SW 1271 (cell line): ENCODE data around the gene KPNA6.
A peak's percentile ranks its signal among the peaks of the same experiment; 100 is the strongest.
"Not testable (repeated sequence)": the region's sequence is repeated elsewhere in the genome, so short reads cannot be mapped to it uniquely, and the experiment has no call there.

ENCODE experiments used
- DNase-seq, 2 experiments: peaks; one replicate each; lab custom pipeline; 2025; lab: John Stamatoyannopoulos, UW

Gene KPNA6

DNA sequence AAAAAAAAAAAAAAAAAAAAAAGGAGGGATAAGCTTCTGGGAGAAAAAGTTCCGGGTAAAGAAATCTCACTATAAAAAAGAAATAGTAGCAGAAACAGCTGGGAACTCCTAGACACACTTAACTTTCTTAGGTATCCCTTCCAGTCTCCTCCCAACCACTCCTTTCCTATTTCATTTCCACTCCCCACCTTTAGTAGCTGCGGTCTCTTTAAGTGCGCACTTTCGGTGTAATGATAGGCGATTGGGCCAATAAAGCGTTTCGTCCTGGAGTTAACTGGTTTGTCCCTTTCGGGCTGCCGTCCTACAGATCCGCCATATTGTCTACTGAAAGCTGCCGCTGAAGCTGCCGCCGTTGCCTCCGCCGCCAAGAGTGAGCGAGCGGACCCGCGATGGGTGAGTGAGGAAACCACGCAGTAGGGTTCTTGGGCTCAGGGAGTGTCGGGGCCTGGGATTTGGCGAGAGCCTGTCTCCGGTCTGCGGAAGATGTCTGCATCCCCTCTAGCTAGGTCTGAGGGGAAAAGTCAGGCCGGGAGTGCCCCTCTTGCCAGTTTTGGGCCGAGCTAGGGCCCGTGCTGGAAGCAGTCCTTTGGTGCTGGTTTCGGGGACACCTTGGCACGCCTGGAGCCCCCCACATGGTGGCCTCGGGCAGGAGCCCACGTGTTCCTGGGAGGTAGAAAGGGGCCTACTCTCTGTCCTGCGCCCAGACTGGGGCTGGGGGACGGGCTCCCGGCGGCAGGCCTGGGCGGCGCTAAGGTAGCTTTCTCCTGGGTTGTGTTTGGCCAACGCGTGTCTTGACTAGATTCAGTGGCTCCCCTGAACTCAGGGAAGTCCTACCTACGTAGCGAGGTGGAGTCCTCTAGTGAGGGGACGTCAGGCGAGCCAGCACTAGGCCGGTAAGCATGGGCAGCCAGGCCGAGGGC lies at the start of gene KPNA6:
KPNA6 (plus strand) TSS at position 315 of the 920 bp plus-strand sequence; CDS start at position 390, 75 bp downstream.
- DNase-seq, result peak; percentile 70 to 92

DNA sequence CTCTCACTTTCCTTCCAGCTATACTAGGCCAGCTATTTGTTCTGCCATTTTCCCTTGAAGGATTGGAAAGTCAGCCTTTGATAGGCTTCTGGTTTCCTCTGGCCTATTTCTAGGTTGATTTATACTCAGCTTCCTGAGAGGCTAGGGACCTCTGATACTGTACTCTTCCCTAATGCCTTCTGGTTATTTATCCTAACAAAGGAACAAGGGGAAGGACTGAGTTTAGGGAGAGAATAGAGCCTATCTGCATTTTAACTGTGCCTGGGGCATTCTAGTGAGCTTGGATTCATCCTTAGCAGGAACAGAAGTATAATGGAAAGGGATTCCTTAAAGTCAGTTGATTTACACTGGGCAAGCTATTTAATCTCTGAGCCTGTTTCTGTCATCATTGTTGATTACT lies 46.9 kb upstream of the KPNA6 start:
- DNase-seq, result no peak

DNA sequence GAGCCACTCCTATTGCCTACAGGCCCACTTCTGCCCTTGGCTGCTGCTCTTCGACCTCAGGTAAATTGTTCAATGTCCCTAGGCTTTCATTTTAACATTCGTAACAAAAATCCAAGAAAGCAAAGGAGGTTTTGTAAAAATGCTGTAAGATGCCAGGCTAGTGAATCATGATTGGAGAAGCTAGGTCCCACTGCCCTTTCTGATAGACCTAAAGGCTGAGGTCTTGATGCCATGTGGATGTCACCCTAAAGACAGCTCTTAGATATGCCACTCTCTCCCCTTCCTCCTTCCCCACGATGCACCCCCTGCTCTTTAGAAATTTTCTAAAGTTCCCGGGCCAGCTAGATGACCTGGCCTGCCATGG lies 45.0 kb upstream of the KPNA6 start:
- DNase-seq, result peak in 1 of 2 experiments; percentile 6

DNA sequence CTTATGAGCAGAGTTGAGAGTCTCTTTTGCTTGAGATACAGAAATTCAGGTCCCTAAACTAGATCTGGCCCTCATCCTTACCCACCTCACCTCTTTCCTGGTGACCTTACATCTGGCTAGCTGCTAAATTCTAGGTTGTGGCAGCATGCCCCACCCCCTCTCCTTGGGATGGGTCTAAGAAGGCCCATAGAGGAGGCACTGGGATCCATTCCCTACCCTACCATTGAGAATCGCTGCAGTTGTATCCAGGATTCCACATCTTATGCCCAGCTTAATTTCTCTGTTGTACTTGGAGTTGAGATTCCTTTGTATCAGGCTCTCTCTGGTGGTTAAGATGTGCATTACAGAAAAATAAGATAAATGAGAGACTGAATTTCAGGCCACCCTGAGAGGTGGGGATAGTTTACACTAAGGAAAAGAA lies 44.6 kb upstream of the KPNA6 start:
- peak in 1 of 2 experiments; percentile 62 for DNase-seq

DNA sequence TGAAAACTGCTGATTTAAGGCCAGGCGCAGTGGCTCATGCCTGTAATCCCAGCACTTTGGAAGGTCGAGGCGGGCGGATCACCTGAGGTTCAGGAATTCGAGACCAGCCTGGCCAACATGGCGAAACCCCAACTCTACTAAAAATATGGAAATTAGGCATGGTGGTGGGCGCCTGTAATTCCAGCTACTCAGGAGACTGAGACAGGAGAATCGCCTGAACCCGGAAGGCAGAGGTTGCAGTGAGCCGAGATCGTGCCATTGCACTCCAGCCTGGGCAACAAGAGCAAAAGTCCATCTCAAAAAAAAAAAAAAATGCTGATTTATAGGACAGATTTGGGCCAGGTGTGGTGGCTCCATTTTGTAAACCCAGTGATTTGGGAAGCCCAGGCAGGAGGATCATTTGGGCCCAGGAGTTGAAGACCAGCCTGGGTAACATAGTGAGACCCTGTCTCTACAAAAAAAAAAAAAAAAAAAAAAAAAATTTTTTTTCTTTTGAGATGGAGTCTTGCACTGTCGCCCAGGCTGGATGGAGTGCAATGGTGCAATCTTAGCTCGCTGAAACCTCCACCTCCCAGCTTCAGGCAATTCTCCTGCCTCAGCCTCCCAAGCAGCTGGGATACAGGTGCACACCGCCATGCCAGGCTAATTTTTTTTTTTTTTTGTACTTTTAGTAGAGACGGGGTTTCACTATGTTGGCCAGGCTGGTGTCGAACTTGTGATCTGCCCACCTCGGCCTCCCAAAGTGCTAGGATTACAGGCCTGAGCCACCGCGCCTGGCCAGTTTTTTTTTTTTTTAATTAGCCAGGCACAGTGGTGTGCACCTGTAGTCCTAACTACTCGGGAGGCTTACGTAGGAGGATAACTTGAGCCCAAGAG lies 42.0 kb upstream of the KPNA6 start:
- not testable (repeated sequence) for DNase-seq

DNA sequence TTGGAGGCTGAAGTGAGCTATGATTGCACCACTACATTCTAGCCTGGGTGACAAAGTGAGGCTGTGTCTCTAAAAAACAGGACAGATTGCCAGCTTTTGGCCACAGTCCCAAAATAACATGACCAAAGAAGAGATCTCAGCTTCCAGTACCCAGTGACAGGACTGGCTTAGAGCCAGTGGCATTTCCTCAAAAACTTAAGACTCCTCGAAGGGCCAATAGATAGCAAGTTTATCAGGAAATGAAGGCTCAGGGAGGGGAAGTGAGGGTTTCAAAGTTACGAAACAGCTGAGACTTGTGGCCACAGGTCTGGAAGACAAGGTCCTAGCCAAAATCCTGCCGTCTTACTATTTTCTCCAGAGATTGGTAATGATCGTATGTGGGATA lies 41.4 kb upstream of the KPNA6 start:
- DNase-seq, result peak; percentile 28 to 70

DNA sequence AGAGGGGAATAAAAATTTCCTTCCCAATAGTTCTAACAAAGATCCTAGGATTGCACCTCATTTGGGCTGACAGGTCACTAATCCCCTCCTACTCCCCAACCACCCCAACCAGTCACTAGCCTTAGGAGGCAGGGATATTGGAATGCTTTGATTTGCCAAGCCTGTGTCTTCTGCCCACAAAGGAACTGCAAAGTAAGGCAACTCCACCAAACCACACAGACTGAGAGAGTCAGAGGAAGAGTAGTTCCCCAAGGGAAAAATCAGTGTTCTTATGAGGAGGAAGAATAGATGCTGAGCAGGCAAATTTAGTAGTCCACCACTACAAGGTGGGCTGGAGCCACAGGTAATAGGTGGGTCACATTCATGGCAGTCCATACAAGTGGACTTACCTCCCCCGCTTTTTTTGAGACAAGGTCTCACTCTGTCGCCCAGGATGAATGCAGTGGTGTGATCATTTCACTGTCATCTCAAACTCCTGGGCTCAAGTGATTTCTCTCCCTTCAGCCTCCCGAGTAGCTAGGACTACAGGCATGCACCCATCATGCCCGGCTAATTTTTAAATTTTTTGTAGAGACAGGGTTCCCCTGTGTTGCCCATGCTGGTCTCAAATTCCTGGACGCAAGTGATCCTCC lies 38.8 kb upstream of the KPNA6 start:
- no peak for DNase-seq

DNA sequence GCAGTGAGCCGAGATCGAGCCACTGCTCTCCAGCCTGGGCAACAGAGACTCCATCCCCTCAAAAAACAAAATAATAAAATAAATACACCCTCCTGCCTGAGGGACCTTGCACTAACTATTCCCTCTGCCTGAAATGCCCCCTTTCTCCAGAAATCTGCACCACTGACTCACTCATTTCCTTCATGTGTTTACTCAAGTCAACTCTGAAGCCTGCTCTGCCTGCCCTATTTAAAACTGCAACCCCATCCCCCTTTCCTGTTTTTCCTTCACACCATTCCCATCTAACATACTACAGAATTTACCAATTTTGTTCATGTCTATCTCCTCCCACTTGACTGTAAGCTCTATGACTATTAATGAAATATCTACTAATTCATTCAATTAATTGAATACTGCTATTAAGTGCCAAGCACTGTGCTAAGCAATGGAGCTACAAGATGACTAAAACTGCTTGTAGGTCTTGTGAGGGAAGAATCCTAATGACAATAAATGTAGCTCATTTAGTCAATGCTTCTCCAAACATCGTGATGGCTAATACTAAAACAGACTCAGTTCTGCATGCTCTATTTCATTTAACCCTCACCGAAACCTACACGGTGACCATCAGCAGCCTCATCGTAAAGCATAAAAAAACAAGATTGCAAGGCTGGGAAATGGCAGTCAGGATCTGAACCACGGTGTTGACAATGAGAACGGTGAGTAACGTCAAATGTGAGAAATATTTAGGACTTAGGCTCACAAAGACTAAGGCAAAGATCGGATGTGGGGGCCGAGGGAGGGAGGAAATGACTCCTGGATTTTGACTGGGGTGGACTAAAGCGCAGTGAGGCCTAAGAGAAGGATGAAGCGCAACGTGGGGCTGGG lies 35.9 kb upstream of the KPNA6 start:
- DNase-seq, result peak in 1 of 2 experiments; percentile 36

DNA sequence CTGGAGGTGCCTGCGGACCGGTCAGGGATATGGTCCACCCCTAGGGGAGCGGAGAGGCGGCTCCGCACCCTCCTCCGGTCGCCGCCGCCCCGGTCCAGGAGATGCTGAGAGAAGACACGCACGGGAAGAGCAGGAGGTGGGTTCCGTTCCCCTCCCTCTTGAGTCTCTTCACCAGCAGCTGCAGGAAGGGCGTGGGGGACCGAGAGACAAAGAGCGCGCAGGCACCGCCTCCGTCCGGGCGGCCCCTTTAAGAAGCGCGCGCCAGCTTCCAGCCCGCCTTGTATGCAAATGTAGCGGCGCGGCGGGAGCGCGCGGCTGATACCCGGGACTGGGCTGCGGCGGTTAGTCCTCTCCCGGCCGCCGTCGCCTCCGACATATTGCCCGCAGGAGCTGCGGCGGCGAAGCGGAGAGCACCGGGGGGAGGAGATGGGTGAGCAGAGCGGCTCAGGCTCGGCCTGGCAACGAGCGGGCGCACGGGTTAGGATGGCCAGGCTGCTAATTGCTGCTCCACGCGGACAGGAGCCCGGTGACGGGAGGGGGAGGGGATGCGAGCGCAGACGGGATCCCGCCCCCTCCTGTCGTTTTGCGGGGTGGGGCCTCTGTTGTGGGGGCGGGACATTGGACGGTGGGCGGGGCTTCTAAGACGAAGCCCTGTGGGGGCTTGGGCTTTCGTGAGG lies 35.1 kb upstream of the KPNA6 start, which contains the start of gene TMEM39B:
TMEM39B (plus strand) TSS at position 318 of the 677 bp plus-strand sequence; CDS start at position 427, 109 bp downstream.
- DNase-seq, result peak; percentile 80 to 90

DNA sequence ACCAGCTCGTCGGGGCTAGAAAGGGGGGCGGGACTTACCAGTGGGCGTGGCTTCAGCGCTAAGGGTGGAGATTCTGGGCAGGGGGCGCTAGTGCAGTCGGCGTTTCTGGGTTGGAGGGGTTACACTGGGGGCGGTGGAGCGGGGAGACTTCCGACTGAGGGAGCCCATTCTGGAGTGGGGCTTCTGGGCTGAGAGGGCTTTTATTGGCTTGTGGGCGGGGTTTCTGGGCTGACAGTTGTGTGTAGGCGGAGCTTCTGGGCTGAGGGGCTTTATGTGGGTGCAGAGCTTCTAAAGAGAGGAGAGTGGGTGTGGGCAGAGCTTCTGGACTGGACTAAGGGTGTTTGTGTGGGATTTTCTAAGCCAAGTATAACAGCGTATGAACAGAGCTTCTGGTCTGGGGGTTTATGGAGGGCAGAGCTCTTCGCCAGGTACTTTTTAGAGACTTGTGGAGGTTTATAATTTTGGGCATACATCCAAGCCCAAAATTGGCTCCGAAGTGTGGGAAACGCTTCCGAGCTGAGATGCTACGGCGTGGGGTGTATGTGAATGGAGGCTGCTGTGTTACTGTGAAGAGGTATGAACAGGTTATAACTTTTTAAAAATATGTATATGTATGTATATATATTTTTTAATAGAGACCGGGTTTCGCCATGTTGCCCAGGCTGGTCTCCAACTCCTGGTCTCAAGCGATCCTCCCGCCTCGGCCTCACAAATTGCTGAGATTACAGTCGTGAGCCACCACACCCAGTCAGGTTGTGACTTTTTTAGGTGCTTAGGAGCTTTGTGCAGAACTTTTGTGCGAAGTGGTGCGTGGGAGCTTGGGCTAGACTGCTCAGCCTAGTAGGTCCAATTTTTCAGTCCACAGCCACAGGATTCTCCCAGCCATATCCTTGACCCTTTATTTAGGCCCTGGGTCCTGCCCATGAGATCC lies 34.3 kb upstream of the KPNA6 start:
- peak in 1 of 2 experiments; percentile 81 for DNase-seq

DNA sequence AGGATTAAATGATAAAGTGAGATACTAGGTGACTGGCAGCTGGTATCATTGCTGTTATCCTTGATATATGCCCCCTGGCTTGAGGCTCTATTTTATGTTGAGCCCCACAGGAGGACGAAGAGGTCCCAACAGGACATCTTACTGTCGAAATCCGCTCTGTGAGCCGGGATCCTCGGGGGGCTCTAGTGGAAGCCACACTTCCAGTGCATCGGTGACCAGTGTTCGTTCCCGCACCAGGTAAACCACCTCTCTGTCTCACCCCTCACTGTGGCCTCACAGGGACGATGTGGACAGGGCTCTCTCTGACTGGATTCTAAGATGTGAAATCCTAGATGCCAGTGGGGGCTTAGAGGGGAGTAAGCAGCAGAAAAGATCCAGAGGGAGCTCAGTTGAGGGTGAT lies 33.0 kb upstream of the KPNA6 start:
- no peak for DNase-seq

DNA sequence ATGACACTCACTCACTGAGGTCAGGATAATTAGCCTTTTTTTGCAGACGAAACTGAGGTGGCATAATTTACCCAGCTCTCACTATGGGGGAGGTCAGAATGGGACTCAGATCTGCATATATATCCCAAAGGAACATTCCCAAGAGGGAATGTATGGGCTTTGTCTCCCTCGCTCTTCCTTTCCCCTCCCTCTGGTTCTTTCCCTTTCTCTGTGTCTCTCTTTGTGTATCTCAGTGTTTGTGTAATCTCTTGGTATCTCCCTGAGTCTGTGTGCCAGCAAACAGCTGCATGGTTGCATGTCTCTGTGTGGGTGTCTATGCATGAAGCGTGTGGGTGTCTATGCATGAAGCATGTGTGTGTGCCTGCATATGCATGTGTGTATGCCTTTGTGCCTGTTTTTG lies 30.4 kb upstream of the KPNA6 start:
- no peak for DNase-seq

DNA sequence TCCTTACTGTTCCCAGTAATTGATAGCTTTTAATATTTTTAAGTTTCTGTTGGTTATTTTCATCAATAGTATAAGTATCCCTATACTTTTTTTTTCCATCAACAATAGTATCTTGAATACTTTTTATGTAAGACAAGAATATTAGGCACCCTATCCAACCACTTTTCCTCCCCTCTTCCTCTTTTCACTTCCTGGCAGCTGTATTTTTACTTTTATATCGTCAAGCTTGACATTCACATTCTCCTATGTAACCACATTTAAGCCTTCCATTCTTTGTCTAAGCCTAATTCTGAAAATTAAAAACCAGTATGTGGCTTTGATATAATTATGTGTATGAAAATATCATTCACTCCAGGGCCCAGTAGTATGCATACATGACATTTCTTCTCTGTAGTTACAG lies 25.8 kb upstream of the KPNA6 start:
- DNase-seq, result no peak

DNA sequence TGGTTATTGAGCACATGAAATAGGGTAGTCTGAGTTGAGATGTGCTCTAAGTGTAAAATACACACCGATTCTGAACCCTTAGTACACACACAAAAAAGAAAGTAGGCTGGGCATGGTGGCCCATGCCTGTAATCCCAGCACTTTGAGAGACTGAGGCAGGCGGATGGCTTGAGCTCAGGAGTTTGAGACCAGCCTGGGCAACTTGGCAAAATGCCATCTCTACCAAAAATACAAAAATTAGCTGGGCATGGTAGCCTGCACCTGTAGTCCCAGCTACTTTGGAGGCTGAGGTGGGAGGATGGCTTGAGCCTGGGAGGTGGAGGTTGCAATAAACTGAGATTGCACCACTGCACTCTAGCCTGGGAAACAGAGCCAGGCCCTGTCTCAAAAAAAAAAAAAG lies 21.5 kb upstream of the KPNA6 start:
- DNase-seq, result not testable (repeated sequence)

DNA sequence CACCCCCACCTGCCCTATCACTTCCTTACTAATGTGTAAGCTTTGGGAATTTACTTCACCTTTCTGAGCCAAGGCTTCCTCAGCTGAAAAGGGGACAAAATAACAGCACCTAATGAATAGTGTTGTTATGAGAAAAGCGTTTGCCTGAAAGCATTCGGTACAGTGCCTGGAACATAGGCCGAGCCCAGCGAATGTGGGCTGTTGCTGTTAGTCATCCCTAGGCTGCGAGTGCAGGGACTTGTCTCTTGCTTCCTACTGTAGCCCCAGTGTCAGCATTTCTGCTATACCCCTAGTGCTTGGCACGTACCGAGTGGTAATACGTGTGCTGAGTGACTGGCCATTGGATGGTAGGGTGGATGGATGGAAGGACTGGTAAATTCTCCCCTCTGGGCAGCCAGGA lies 16.7 kb upstream of the KPNA6 start:
- DNase-seq, result no peak

DNA sequence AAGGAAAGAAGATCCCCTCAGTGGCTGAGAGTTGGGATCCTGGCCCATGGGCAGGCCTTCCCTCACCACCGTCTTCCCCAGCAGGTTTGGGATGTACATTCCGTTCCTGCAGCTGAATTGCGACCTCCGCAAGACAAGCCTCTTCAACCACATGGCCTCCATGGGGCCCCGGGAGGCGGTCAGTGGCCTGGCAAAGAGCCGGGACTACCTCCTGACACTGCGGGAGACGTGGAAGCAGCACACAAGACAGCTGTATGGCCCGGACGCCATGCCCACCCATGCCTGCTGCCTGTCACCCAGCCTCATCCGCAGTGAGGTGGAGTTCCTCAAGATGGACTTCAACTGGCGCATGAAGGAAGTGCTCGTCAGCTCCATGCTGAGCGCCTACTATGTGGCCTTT lies 16.3 kb upstream of the KPNA6 start:
- DNase-seq, result no peak

DNA sequence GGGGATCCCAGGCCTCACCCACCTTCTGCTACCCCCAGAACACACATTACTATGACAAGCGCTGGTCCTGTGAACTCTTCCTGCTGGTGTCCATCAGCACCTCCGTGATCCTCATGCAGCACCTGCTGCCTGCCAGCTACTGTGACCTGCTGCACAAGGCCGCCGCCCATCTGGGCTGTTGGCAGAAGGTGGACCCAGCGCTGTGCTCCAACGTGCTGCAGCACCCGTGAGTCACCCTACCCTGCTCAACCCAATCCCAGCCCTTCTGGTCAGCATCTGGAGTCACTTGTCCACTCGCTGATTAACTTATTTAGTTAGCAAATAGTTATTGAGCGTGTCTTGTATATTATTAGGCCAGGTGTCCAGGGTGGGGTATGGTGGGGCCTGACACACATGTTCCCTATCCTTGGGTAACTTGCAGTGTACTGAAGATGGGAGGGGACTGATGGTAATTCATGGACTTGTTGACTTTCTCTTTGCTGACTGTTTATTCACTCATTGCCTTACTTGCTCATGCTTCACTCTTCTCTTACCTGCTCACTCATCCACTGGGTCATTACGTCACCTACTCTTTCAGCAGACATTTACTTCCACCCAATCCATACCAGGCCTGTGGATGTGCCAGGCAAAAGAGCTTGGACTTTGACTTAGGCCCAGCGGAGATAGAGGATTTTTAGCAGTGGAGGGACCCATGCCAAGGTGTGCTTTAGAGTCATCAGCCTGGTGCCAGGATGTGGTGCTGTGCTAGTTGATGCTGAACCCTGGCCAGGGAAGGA lies 12.9 kb upstream of the KPNA6 start:
- no peak for DNase-seq

DNA sequence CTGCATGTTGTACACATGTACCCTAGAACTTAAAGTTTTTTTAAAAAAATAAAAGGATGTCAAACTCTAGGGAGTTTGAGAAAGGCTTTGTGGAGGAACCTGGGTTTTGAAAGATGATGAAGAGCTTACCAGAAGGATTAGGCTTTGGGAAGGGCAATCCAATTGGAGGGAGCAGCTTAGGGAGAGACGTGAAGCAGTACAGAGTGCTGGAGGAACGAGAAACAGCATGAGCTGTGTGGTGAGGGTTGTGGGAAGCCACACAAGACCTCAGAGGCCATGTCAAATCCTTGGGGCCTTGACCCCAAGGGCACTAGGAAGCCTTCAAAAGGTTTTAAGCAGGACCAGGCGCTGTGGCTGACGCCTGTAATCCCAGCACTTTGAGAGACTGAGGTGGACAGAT lies 8.4 kb upstream of the KPNA6 start:
- DNase-seq, result no peak

DNA sequence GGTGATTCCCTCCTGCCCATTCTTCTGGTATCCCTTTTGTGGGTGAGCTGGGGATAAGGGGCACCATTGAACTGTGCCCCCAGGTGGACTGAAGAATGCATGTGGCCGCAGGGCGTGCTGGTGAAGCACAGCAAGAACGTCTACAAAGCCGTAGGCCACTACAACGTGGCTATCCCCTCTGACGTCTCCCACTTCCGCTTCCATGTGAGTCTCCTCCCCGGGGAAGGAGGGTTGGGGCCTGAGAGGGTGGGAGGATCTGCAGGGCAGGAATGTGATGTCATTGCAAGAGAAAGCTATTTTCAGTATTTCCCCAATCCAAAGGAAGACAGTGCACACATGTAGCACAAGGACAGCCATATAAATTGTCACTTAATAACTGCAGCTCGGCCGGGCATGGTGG lies 7.5 kb upstream of the KPNA6 start:
- DNase-seq, result no peak
